GM19455 (cell line): ENCODE measurements around the gene KSR1.
"Not testable (repeated sequence)": the region's sequence is repeated elsewhere in the genome, so short reads cannot be mapped to it uniquely, and the experiment has no call there.

Experiments
- ATAC-seq: cut with Tn5 transposase; IDR thresholded peaks from one replicate; pipeline ENCODE4 v1.9.1; 2021; ENCODE audit not compliant: unreplicated experiment

Gene KSR1

DNA sequence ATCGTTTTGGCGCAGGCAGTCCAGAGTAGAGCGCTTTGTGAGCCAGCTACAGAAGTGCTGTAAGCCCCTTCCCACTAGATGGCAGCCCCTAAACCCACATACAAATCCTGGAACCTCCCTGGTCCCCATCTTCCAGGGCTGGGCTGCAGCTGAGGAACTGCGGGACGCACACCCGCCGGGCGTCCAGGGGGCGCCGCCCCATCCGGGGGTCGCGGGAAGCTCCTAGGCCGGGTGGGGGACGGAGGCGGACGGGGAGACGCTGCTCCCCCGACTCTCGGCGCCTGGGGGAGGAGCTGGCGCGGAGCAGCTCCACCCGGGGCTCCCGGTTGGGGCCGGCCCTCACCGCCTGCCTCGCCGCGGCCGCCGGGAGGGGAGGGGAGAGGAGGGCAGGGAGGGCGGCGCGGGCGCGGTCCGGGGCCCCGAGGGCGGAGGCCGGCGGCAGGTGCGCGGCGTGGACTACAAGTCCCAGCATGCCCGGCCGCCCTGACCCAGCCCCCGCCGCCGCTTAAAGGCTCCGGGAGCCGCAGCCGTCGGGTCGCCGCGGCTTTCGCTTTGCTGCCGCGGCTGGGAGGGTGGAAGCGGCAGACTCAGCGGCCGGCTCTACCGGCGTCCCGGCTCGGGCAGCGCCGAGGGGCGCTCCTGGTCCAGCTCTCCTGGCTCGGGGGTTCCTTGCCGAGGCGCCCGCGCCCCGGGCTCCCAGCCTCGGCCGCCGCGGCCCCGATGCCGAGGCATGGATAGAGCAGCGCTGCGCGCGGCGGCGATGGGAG is at the start of gene KSR1:
Gene KSR1 (plus strand): TSS at position 535 of the 767 bp plus-strand sequence. CDS start 196 bp downstream, at position 731.
- peak; percentile 73 for ATAC-seq

DNA sequence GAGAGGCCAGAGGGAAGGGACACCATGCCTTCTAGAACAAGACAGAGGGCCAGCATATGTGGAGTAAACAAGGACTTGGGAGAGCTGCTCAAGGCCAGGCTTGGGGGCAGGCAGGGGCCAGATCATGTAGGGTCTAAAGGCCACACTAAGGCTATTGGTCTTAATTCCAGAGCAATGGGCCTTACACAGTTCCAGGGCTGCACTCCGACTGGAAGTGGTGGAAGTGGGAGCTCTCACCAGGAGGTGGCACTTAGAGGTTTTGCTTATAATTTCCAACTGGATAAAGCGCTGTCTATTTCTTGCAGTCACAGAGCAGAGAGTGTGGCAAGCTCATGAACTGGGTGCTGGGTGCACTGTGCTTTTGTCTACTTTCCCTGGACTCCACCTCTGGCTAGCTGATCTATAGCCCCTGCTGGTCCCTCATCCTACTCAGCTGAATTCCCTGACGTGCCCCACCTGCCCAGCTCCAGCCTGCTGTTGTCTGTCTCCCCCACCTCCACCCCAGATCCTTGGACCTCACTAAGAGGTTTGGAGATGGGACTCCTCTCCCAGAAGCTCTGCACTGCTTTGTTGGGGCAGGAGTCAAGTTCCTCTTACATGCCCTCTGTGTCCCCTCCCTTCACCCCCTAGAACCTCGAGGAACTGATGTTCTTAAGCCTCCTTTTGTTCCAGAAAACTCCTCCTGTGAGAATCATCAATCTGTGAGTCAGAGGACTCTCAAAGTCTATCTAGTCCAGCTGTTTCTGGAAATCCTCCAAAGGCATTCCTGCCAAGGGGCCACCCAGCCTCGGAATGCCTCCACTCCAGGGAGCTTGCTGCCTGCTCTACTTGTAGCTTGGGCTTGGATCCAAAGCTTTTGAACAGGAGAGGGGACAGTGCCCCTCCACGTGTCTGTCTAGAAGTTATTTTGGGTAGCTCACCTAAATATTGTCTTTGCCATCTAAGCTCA is 48.1 kb upstream of the KSR1 start:
- ATAC-seq = no peak

DNA sequence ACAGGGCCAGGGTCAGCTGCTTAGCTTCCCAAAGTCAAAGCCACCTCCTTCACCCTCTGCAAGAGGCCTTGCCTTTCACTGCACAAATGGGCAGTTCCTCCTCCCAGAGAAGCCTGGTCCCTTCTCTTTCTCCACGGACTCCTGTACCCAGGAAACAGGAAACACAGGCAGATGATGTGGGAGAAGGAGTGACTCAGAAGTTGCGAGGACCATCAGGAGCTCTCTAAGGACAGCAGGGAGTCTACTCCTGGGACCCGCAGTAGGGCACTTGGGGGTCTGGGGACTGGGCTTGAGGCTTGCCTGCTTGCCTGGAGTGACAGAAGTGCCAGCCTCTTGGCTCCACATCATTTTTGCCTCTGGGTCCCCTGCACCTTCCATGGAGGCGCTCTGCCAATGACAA is 47.4 kb upstream of the KSR1 start:
- ATAC-seq = no peak

DNA sequence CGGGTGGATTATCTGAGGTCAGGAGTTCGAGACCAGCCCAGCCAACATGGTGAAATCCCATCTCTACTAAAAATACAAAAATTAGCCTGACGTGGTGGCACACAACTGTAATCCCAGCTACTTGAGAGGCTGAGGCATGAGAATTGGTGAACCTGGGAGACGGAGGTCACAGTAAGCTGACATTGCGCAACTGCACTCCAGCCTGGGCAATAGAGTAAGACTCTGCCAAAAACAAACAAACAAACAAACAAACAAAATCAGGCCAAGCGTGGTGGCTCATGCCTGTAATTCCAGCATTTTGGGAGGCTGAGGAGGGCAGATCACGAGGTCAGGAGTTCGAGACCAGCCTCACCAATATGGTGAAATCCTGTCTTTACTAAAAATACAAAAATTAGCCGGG is 44.1 kb upstream of the KSR1 start:
- not testable (repeated sequence) for ATAC-seq

DNA sequence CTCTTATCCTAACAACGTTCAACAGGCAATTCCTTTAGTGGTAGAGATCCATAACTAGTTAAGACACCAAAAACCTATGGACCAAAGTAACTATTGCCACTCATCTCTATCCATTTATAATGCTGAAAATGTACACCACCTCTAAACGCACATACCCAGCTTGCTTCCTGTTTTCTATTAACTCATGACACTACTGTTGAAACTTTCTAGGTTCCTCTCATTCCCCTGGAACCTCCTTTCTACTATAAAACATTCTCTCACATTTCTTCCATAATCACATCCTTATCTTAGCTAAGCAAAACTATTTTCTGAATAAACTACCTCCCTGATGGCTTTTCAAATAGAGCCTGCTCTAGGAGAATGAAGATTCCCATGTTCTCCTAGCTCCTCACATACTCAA is 42.9 kb upstream of the KSR1 start:
- no peak for ATAC-seq

DNA sequence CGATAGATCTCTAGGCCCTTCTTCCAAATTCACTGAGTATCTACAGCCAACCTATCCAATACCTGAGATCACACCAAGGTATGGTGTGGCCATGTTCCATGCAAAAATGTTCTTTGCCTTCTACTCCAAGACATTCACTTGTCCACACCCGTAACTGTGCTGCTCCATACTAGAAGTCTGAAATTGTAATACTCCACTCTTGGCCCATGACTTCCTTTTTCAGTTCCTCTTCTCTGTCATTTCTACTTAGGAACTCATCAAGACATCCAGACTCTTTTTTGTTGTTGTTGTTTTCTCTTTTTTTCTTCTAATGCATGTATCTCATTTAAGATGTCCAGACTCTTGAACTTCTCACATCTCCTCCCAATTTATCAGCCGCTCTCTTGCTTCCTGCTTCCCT is 42.5 kb upstream of the KSR1 start:
- no peak for ATAC-seq

DNA sequence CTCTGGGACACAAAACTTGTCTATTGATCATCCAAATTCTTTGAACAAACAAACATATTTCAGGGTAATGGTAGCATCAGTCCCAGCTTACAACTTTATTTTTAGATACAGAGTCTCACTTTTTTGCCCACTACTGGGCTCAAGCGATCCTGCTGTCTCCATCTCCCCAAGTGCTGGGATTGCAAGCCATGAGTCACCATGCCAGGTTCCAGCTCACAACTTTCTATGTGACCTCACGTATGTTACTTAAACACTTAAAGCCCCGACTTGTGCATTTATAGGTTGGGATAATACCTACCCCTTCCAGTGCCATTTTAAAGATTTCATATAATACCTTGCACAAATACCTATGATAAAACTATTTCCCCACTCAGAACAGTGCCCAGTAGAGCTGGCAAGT is 42.0 kb upstream of the KSR1 start:
- no peak for ATAC-seq

DNA sequence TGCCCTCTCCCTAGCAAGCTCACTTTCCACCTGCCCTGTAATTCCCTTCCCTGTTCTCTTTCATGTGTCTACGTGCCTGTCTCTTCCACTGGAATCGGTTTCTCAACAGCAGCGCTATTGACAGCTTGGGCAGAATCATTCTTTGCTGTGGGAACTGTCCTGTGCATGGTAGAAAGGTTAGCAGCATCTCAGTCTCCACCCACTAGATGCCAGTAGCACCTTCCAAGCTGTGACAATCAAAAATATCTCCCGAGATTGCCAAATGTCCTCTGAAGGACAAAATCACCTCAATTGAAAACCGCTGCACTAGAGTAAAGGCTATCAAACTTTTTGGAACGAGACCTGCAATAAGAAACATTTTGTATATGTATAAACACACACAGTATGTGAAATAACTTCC is 41.6 kb upstream of the KSR1 start:
- no peak for ATAC-seq

DNA sequence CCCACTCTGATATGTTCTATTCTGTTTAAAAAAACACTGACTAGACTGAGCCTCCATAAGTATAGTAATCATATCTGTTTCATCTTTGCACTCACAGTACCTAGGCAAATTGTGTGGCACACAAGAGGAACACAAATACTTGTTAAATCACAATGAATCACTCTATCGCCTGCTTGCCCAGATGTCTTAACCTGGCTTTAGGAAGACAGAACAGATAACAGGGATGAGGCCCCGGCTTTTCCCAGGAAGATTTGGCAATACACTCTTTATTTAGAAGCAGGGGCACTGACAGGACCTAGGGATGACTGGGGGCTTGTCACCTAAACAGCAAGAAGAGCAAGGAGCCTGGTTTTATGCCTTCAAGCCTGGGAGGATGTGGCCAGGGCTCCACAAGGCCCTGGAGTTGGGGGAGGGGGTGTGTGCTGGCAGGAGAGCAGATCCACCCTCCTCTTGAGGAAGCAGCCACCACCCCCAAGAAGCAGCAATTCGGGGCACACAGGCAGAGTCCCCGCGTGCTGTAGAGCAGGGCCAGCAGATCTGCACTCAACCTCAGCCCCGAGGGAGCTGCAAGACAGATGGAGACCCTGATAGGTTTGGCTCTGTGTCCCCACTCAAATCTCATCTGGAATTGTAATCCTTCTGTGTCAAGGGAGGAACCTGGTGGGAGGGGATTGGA is 41.0 kb upstream of the KSR1 start:
- ATAC-seq = no peak

DNA sequence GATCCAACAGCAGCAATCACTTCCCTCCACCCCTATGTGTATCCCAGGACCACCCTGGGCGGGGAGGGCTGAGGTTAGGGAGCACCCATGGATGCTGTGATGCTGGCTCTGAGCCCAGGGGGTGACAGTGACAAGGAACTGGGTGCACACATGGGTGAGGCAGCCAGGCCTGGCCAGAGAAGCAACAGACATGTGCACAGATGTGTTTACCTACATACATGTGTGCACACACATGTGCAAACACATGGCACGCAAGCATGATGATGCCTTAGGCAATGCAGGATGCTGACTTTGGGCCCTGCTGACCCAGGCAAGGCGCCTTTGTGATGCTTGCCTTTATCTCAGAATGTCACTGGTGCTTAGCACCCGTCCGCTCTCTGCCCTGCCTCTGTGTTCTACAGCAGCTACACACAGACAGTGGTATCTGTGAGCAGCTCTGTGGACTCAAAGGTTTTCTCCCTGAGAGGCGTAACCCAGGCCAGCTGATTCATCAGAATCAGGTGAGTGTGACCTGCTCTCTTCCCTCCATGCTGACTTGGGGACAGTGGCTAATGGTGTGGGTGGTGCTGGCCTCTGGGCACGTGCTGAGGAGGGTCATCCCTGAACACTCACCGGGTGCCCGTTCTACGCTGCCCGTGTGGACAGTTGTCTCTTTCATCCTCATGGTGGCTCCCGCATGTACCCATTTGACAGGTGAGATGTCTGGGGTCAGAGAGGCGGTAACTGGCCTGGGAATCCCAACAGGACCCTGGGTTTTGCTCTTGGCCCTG is 38.5 kb upstream of the KSR1 start:
- no peak for ATAC-seq

DNA sequence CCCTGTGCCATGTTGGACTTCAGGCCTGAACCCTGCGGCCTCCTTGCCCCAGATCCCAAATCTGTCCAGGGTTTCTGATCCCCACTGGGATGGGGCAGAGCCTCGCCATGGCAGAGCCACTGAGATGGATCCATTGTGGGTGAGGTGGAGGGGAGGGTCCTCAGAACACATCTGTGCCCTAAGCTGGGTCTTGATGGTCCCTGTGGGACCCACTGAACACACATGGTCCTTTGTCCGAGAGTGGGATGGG is 38.0 kb upstream of the KSR1 start:
- no peak for ATAC-seq

DNA sequence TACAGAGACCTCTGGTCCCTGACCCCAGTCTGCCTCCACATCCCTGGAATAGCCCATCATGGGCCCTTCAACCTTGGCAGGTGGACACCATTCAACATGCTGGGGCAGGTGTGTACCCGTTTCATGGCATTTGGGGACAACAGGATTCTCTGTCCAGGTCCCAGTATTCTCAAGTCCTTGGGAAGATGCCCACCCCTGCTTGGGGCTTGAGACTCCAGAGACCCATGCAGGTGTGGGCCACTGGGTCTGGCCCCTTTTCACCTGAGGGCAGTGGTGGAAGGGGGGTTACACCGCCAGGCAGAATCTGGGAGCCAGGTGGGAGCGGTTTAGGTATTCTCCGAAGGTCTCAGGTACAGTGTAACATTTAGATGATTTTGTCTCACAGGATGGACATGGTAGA is 37.1 kb upstream of the KSR1 start:
- ATAC-seq = no peak

DNA sequence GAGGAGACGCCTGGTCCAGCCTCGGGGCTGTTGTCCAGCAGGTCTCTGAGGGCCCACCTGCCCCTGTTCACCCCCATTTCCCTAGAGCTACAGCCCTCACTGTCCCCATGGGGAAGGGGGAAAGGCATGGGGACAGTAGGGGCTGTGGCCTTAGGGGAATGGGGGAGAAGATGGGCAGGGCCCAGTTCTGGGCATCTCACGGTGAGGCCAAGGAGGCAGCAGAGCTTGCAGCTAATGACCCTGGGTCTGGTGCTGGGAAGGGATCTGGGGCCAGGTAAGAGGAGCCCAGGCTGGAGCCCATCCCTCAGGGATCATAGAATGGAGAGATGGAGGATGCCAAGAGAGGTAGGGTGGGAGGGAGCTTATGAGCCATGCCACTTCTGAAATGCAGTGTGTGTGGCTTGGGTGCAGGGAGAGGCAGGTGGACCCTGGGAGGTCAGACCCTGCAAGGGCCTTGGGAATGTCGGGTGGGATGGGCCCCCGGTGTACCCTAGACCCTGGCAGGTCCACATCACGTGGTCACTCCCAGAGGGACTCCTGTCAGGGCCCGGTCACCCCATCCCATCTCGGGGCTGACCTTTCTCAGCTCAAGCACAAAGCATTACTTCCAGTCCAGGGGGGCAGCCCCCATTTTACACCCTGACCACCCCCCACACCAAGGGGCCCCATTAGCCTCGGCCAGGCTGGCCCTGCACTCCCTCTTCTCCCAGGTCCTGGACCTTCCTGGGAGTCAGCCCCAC is 35.9 kb upstream of the KSR1 start:
- no peak for ATAC-seq

DNA sequence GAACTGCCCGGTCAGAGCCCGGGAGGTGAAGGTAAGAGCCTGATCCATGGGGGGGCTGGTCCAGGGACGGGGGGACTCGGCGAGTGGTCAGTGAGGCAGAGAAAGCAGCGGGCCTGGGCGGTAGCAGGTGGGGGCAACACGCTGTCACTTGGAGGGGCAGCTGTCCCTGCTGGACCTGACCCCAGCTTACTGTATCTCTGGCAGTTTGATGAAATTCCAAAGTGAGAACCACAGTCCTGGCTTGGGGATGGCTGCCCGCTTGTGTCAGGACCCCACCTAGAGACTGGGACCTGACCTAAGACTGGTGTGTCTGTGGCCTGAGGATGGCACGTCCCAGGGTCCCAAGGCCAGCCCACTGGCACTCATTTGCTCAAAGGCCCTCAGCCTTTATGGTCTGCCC is 35.1 kb upstream of the KSR1 start:
- ATAC-seq = no peak

DNA sequence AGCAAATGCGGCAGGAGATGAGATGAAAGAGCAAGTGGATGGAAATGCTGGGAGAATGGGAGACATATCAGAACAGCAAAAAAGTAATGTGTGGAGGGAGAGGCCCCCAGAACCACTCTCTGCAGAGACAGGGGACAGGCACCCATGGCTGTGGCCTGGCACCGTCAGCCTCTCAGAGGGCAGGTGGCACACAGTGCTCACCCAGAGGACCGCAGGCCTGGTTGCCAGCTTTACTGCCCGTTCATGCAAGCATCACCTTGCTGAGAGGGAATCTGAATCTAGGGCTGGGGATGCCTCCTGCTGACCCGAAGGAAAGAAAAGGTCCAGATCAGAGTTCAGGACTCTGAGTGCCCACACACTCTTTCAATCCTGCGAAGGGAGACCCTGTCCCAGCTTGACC is 34.6 kb upstream of the KSR1 start:
- not testable (repeated sequence) for ATAC-seq

DNA sequence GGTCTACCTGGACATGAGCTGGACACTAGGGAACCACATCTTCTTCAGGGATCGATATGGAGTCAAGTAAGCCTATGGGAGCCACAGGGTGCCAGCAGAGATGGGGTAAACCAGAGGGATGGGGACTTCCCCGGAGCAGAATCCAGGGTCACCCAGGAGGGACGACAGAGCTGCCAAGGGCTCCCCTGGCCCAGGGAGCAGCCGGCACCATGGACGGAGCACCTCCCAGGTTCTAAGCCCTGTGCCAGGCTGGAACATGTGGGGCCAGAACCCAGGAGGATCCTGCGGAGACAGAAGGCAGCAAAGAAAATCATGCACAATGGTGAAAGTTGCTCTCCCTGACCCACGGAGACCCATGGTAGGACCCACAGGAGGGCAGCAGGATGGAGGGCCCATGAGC is 33.6 kb upstream of the KSR1 start:
- no peak for ATAC-seq

DNA sequence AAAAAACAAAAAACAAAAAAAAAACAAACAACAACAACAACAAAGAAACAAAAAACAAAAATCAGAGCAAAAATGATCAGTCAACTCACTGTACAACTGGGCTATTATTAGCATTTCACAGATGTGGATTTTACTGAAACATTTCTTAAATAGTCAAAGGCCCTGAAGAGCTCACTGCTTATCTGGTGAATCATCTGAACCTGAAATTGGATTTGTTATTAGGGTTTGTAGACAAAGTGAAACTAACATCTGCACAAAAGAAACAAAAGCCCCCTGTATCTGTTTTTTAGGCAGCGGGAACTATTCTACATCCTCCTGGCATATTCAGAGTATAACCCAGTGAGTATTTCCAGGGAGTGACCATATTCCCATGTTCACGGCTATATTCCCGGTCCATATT is 32.6 kb upstream of the KSR1 start:
- no peak for ATAC-seq

DNA sequence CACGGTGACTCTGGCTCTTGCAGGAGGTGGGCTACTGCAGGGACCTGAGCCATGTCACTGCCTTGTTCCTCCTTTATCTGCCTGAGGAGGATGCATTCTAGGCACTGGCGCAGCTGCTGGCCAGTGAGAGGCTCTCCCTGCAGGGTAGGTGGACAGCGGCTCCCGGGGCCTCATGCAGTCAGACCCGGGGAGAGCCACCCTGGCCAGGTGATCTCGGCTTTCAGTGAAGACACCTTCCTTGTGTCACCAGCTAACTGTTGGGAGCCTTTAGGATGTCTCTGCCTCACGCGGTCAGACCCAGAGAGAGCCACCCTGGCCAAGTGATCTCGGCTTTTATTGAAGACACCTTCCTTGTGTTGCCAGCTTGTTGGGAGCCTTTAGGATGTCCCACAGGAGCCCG is 31.7 kb upstream of the KSR1 start:
- no peak for ATAC-seq

DNA sequence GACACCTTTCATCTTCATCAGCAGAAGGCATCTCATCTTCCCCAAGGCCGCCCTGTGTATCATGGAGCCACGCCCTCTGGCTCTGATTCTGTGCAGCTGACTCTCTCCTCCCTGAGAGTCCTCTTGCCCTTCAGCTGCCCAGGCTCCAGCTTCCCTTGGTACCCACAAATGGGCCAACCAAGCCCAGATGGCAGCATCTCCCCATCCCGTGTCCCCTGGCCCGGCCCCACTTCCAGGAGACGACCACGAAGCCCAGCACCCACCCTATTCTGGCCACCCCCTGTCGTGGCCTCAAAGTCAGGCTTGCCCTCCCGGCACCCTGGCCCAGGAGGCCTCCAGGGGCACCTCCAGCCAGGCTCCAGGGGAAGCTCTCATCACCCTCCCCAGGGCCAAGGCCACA is 31.3 kb upstream of the KSR1 start:
- ATAC-seq = no peak

DNA sequence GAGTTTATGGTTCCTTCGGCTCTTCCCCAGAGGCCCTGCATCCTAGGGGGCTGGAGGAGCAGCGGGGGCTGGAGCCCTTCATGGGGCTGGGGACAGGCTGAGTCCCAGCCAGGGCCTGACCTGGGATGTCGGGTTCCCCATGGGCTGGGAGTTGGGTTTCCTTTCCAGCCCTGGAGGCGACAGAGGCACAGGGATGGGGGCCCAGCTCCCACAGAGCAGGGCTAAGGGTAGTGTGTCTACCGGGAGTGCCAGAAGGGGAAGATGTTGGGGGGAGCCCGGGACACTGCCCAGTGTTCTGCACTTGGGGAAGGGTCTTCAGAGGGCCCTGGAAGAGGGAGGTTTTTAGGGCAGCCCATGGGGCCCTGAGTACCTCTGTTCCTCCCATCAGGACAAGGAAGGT is 30.7 kb upstream of the KSR1 start:
- not testable (repeated sequence) for ATAC-seq

DNA sequence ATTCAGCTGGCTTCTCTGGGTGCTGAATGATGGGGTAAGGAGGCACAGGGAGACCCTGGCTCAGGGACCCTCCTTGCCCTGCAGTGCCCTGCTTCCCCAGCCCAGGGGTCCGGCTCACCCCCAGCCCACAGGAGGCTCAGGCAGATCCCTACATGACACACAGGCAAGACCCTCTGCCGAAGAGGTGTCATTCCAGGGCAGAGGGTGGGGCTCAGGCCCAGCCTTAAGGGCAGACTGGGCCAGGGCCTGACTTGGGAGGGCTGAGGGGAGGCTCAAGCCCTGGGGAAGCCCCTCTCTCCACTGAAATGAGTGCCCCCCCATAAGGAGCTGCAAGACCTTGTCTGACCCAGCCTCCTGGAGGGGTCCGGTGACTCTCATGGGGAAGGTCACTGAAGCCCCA is 30.3 kb upstream of the KSR1 start:
- ATAC-seq = no peak
